Natural killer cell (primary cell): ENCODE data around the gene NACC2. TPM values are rescaled to one million over a fixed set of nuclear protein-coding genes. Genes with fewer than 3 reads are reported as not detected.

ENCODE experiments used
- ATAC-seq, 3 donors: fragments of 150-1000 bp in 2 of 3; fragments of 200-7000 bp in 1 of 3; cut with Tn5 transposase; 1 replicate in 1 of 3; 2 replicates in 2 of 3; pipeline ENCODE4 v1.10.0; 2021; ENCODE audit warnings: mild to moderate bottlenecking in 2 of 3, moderate library complexity in 2 of 3
- DNase-seq, 2 donors: peaks; one replicate each; pipeline versions ENCODE4 v3.0.0 to v3.0.0-alpha.2; 2013 to 2021; ENCODE audit warnings: mixed read lengths in 1 of 2
- H3K27ac ChIP-seq: one replicate; pipeline ENCODE4 v1.5.1; 2013; ENCODE audit warnings: mild to moderate bottlenecking, low read length
- H3K27me3 ChIP-seq: one replicate; pipeline ENCODE4 v1.6.1; 2013; ENCODE audit warnings: low read length; ENCODE audit not compliant: control insufficient read depth, insufficient read depth
- H3K36me3 ChIP-seq: one replicate; pipeline ENCODE4 v1.6.1; 2013; ENCODE audit warnings: low read length; ENCODE audit not compliant: control insufficient read depth, insufficient read depth
- H3K4me1 ChIP-seq: one replicate; pipeline ENCODE4 v1.6.1; 2013; ENCODE audit warnings: low read length; ENCODE audit not compliant: control insufficient read depth, insufficient read depth
- H3K4me3 ChIP-seq: one replicate; pipeline ENCODE4 v1.5.1; 2013; ENCODE audit warnings: low read length
- H3K9me3 ChIP-seq: one replicate; pipeline ENCODE4 v1.6.1; 2013; ENCODE audit warnings: low read length; ENCODE audit not compliant: control insufficient read depth, insufficient read depth
- H3K27ac Mint-ChIP-seq, 2 donors: one replicate each; pipeline ENCODE4 v1.8.0; 2022; ENCODE audit warnings: mild to moderate bottlenecking in 2 of 2, mixed read lengths in 2 of 2, moderate library complexity in 1 of 2
- H3K27me3 Mint-ChIP-seq, 2 donors: one replicate each; pipeline ENCODE4 v1.8.0; 2022; ENCODE audit warnings: low read depth in 2 of 2, mixed read lengths in 2 of 2
- H3K36me3 Mint-ChIP-seq: one replicate; pipeline ENCODE4 v1.8.0; 2022; ENCODE audit warnings: mixed read lengths
- H3K4me1 Mint-ChIP-seq, 2 donors: one replicate each; pipeline ENCODE4 v1.8.0; 2022; ENCODE audit warnings: mixed read lengths in 2 of 2
- H3K4me3 Mint-ChIP-seq: one replicate; pipeline ENCODE4 v1.8.0; 2022; ENCODE audit warnings: mild to moderate bottlenecking, moderate library complexity, mixed read lengths
- H3K9me3 Mint-ChIP-seq, 2 donors: one replicate each; pipeline ENCODE4 v1.8.0; 2022; ENCODE audit warnings: mixed read lengths in 2 of 2
- CTCF ChIP-seq: fragments of 200-600 bp; IDR thresholded peaks from one replicate; pipeline ENCODE4 v1.8.0; 2022; ENCODE audit warnings: antibody characterized with exemption
- WGBS: methylation state at CpG from one replicate; pipeline ENCODE4 v1.1.7; 2013; ENCODE audit warnings: missing lambda C conversion rate; ENCODE audit not compliant: insufficient coverage; 5-methylcytosine and 5-hydroxymethylcytosine counted together
- intact Hi-C: fragments of 100-400 bp; cut with micrococcal nuclease; formaldehyde crosslinking; loops from one replicate; pipeline ENCODE4 v1.14.2; 2022
- total RNA-seq, 4 donors: library from RNA; stranded (reverse); fragments of 120-200 nt in 1 of 4; gene quantifications; one replicate each; pipeline versions ENCODE4 v1.2.3 to v1.2.4, GENCODE V29; 2013 to 2022

NACC2 gene
- total RNA-seq, 3 donors from 2014 or later (not counting 1 experiment from before 2014, with no cell fraction given) = 14.5 to 21.6 (median 21.2) TPM

GRCh38 chr9:135962696-135963307 is 132.3 kb downstream of the NACC2 start:
- no peaks in the 10 kb centered on the region for H3K36me3 Mint-ChIP-seq
- Histone ChIP-seq H3K36me3 (no peaks in the 10 kb centered on the region), H3K27me3 (no peaks in the 10 kb centered on the region), H3K4me1 (peaks cover 29% of the 10 kb centered on the region), H3K9me3 (no peaks in the 10 kb centered on the region), H3K27ac (no peak overlapping the region), H3K4me3 (no peak overlapping the region)
- H3K27me3 Mint-ChIP-seq = peaks cover 0 to 12% of the 10 kb centered on the region in 2 donors
- DNase-seq (no peak), ATAC-seq (no peak)
- H3K27ac Mint-ChIP-seq = peak overlapping the region; percentile 68 to 73
- no peak for TF ChIP-seq CTCF
- peaks cover 23 to 39% of the 10 kb centered on the region in 2 donors for H3K4me1 Mint-ChIP-seq
- intact Hi-C loops = no loop called here
- H3K4me3 Mint-ChIP-seq = peak overlapping the region; percentile 68
- no peaks in the 10 kb centered on the region for H3K9me3 Mint-ChIP-seq
- WGBS = 29% methylated on average over 11 of the region's 11 CpGs

DNA sequence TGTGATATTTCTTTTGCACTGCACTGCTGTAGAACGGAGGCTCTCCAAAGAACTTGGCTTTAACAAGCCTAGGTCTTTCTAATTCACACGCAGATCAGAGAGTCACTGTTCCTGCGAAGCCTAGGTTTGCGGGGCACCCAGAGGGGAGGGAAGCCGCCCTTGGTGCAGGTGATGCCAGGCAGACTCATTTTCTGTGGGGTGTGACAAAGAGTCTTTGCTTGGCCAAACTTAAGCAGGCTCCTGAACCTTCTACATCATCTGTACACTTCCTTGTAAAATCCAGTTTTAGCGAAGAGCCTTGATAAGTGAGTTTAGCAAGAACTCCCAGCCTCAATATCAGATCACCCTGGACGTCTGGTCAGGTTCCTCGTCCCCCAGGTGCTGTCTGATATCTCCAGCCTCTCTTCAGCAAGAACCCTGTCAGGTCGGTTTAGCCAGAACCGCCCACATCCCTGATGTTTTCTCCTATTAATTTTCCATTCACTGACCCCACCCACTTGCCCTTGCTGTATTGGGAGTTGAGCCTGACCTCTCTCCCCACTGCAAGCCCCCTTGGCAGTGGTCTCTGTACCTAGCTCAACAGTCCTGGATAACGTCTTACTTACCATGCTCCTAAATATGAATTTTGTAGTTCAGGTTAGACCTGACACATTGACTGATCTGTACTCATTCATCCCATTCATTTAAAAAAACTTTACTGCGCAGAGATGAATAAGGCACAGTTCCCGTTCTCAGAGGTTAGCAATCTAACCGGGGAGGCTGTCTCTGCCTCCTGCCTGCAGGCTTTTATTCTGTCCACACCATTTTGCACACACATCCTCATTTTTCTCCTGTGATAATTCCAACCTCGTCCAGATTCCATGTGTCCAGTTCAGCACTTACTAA is 133.0 kb downstream of the NACC2 start:
- no peaks in the 10 kb centered on the region for H3K36me3 ChIP-seq
- H3K9me3 ChIP-seq = no peaks in the 10 kb centered on the region
- no peak overlapping the region for H3K27ac ChIP-seq
- peak overlapping the region; percentile 68 for H3K4me3 Mint-ChIP-seq
- peaks cover 0 to 9% of the 10 kb centered on the region in 2 donors for H3K27me3 Mint-ChIP-seq
- no peaks in the 10 kb centered on the region for H3K36me3 Mint-ChIP-seq
- H3K4me1 ChIP-seq = peaks cover 21% of the 10 kb centered on the region
- peak in 1 of 2 donors; percentile 18 for DNase-seq
- no peak for TF ChIP-seq CTCF
- intact Hi-C loops = no loop called here
- H3K27ac Mint-ChIP-seq = peak overlapping the region; percentile 68 to 73
- ATAC-seq = no peak
- peaks cover 17 to 34% of the 10 kb centered on the region in 2 donors for H3K4me1 Mint-ChIP-seq
- WGBS = 36% methylated on average over 15 of the region's 15 CpGs
- no peaks in the 10 kb centered on the region for H3K9me3 Mint-ChIP-seq
- no peaks in the 10 kb centered on the region for H3K27me3 ChIP-seq
- H3K4me3 ChIP-seq = no peak overlapping the region

GRCh38 chr9:135961277-135961715 is 133.8 kb downstream of the NACC2 start, which contains the start of gene UBAC1:
UBAC1 (minus strand) TSS chr9:135961373; CDS start chr9:135961162, 211 bp downstream.
- H3K4me3 Mint-ChIP-seq = peak within 1 kb of the TSS; percentile 91
- H3K9me3 ChIP-seq = no peaks in the 10 kb centered on the region
- peak within 1 kb of the TSS; percentile 68 to 75 for H3K27ac Mint-ChIP-seq
- H3K4me3 ChIP-seq = peak within 1 kb of the TSS; percentile 80
- H3K4me1 Mint-ChIP-seq = peaks cover 21 to 41% of the 10 kb centered on the region in 2 donors
- H3K9me3 Mint-ChIP-seq = no peaks in the 10 kb centered on the region
- no peak for TF ChIP-seq CTCF
- H3K27me3 ChIP-seq = no peaks in the 10 kb centered on the region
- intact Hi-C loops = no loop called here
- under 1% methylated on average over 52 of the region's 53 CpGs for WGBS
- no peaks in the 10 kb centered on the region for H3K36me3 ChIP-seq
- H3K27me3 Mint-ChIP-seq = peaks cover 0 to 9% of the 10 kb centered on the region in 2 donors
- no peaks in the 10 kb centered on the region for H3K36me3 Mint-ChIP-seq
- H3K27ac ChIP-seq = peak within 1 kb of the TSS; percentile 53
- H3K4me1 ChIP-seq = peaks cover 20% of the 10 kb centered on the region
- DNase-seq = peak; percentile 94 to 98
- peak; percentile 92 to 96 (median 92) for ATAC-seq
